ENCODE results near the gene GREB1.

DNA sequence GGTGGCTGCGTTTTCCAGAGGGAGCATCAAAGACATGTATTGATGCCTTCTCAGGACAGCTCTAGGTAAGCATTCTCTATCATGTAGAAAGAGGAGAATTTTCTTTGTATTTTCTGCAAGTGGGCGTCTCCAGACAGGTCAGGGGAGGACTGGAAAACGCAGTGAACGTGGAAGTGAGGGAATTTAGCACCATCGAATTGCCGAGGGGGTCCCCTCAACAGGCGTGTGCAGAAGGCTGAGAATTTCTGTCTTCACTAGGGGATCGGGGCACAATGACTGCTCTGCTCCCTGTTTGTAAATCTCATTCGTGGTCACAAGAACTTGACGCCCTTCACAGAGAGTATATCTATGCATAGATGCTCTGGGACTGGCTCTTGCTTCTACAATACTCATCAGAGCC is 141.1 kb downstream of the GREB1 start:
- TF ChIP-seq, protein P1, sequence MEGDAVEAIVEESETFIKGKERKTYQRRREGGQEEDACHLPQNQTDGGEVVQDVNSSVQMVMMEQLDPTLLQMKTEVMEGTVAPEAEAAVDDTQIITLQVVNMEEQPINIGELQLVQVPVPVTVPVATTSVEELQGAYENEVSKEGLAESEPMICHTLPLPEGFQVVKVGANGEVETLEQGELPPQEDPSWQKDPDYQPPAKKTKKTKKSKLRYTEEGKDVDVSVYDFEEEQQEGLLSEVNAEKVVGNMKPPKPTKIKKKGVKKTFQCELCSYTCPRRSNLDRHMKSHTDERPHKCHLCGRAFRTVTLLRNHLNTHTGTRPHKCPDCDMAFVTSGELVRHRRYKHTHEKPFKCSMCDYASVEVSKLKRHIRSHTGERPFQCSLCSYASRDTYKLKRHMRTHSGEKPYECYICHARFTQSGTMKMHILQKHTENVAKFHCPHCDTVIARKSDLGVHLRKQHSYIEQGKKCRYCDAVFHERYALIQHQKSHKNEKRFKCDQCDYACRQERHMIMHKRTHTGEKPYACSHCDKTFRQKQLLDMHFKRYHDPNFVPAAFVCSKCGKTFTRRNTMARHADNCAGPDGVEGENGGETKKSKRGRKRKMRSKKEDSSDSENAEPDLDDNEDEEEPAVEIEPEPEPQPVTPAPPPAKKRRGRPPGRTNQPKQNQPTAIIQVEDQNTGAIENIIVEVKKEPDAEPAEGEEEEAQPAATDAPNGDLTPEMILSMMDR (conservative IDR thresholded peaks at IDR 0.05; ENCODE audit: low read depth in 2 of 2), result no peak
- TF ChIP-seq, protein P2, sequence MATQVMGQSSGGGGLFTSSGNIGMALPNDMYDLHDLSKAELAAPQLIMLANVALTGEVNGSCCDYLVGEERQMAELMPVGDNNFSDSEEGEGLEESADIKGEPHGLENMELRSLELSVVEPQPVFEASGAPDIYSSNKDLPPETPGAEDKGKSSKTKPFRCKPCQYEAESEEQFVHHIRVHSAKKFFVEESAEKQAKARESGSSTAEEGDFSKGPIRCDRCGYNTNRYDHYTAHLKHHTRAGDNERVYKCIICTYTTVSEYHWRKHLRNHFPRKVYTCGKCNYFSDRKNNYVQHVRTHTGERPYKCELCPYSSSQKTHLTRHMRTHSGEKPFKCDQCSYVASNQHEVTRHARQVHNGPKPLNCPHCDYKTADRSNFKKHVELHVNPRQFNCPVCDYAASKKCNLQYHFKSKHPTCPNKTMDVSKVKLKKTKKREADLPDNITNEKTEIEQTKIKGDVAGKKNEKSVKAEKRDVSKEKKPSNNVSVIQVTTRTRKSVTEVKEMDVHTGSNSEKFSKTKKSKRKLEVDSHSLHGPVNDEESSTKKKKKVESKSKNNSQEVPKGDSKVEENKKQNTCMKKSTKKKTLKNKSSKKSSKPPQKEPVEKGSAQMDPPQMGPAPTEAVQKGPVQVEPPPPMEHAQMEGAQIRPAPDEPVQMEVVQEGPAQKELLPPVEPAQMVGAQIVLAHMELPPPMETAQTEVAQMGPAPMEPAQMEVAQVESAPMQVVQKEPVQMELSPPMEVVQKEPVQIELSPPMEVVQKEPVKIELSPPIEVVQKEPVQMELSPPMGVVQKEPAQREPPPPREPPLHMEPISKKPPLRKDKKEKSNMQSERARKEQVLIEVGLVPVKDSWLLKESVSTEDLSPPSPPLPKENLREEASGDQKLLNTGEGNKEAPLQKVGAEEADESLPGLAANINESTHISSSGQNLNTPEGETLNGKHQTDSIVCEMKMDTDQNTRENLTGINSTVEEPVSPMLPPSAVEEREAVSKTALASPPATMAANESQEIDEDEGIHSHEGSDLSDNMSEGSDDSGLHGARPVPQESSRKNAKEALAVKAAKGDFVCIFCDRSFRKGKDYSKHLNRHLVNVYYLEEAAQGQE (IDR thresholded peaks at IDR 0.05; ENCODE audit: unreplicated experiment), result no peak
- TF ChIP-seq POLR2AphosphoS5 (IDR thresholded peaks at IDR 0.05; ENCODE audit: low read depth), result no peak
- TF ChIP-seq EZH2phosphoT487 (IDR thresholded peaks at IDR 0.05; ENCODE audit: unreplicated experiment), result no peak
